WTC11 (cell line): ENCODE data around the gene NNMT. TPM values are rescaled to one million over a fixed set of nuclear protein-coding genes. Genes with fewer than 3 reads are reported as not detected.

Source experiments
- ATAC-seq: fragments of 200-7000 bp; cut with Tn5 transposase; 2 replicates; pipeline ENCODE4 v1.10.0; 2021; ENCODE audit warnings: mild to moderate bottlenecking, moderate library complexity
- CTCF ChIA-PET: fragments of 300-600 bp; sonication (Branson Sonifier 250); formaldehyde crosslinking; loops from one replicate; lab custom pipeline; 2021; ENCODE audit warnings: antibody characterized with exemption; lab: Charles Lee
- POLR2A ChIA-PET: fragments of 350-600 bp; sonication (Branson Sonifier 250); formaldehyde crosslinking; loops from one replicate; lab custom pipeline; 2021; ENCODE audit warnings: antibody characterized with exemption; lab: Charles Lee
- DNase-seq: peaks from one replicate; pipeline ENCODE4 v3.0.0; 2021; ENCODE audit warnings: low spot score
- H3K27ac Mint-ChIP-seq: 2 replicates; pipeline ENCODE4 v1.8.0; 2021; ENCODE audit warnings: mixed read lengths
- H3K27me3 Mint-ChIP-seq: 2 replicates; pipeline ENCODE4 v1.8.0; 2021; ENCODE audit warnings: low read depth, mild to moderate bottlenecking, moderate library complexity, mixed read lengths
- H3K36me3 Mint-ChIP-seq: 2 replicates; pipeline ENCODE4 v1.8.0; 2021; ENCODE audit warnings: mixed read lengths
- H3K4me1 Mint-ChIP-seq: 2 replicates; pipeline ENCODE4 v1.8.0; 2022; ENCODE audit warnings: mixed read lengths
- H3K4me3 Mint-ChIP-seq: 2 replicates; pipeline ENCODE4 v1.8.0; 2021; ENCODE audit warnings: mild to moderate bottlenecking, moderate library complexity, mixed read lengths
- H3K9me3 Mint-ChIP-seq: 2 replicates; pipeline ENCODE4 v1.8.0; 2021; ENCODE audit warnings: mixed read lengths
- FOXK1 ChIP-seq: sonication (generic); formaldehyde crosslinking; IDR thresholded peaks from 2 replicates; pipeline ENCODE4 v1.8.0; 2022; ENCODE audit warnings: mild to moderate bottlenecking, moderate library complexity, missing genetic modification reagents
- GRHL2 ChIP-seq: fragments of 250-450 bp; sonication (Bioruptor Pico); IDR thresholded peaks from 2 replicates; pipeline ENCODE4 v1.8.0; 2022; ENCODE audit warnings: mild to moderate bottlenecking, moderate library complexity; ENCODE audit not compliant: insufficient replicate concordance, severe bottlenecking
- IRF2 ChIP-seq: sonication (generic); formaldehyde crosslinking; IDR thresholded peaks from 2 replicates; pipeline ENCODE4 v1.8.0; 2022; ENCODE audit warnings: low read depth, missing genetic modification reagents, borderline replicate concordance
- NFE2L1 ChIP-seq: sonication (generic); formaldehyde crosslinking; IDR thresholded peaks from 2 replicates; pipeline ENCODE4 v1.8.1; 2023; ENCODE audit warnings: missing genetic modification reagents
- NFYB ChIP-seq: sonication (generic); formaldehyde crosslinking; conservative IDR thresholded peaks from 2 replicates; pipeline ENCODE4 v1.8.0; 2022; ENCODE audit warnings: low read depth, missing genetic modification reagents
- NR2C2 ChIP-seq: sonication (generic); formaldehyde crosslinking; IDR thresholded peaks from 2 replicates; pipeline ENCODE4 v1.8.0; 2022; ENCODE audit warnings: mild to moderate bottlenecking, missing genetic modification reagents
- OVOL2 ChIP-seq: fragments of 250-450 bp; sonication (Bioruptor Pico); IDR thresholded peaks from 2 replicates; pipeline ENCODE4 v1.9.0; 2021; ENCODE audit warnings: mild to moderate bottlenecking, borderline replicate concordance
- SMAD4 ChIP-seq: sonication (generic); formaldehyde crosslinking; IDR thresholded peaks from 2 replicates; pipeline ENCODE4 v1.8.0; 2022; ENCODE audit warnings: mild to moderate bottlenecking, missing genetic modification reagents
- ZNF219 ChIP-seq: sonication (generic); formaldehyde crosslinking; IDR thresholded peaks from 2 replicates; pipeline ENCODE4 v1.8.0; 2023; ENCODE audit warnings: missing genetic modification reagents, mild to moderate bottlenecking, borderline replicate concordance
- ZNF423 ChIP-seq: fragments of 250-450 bp; sonication (Bioruptor Pico); IDR thresholded peaks from 2 replicates; pipeline ENCODE4 v2.1.2; 2022; ENCODE audit warnings: mild to moderate bottlenecking, moderate library complexity
- total RNA-seq: library from RNA; stranded (reverse); gene quantifications from 3 replicates; pipeline ENCODE4 v1.2.3, GENCODE V29; 2021
- TF ChIP-seq, protein P1 (sequence below): sonication (generic); formaldehyde crosslinking; conservative IDR thresholded peaks from 2 replicates; pipeline ENCODE4 v1.8.1; 2023; ENCODE audit warnings: mild to moderate bottlenecking, low read depth, missing genetic modification reagents, moderate library complexity
- TF ChIP-seq, protein P2 (sequence below): sonication (generic); formaldehyde crosslinking; IDR thresholded peaks from 2 replicates; pipeline ENCODE4 v1.8.0; 2022; ENCODE audit warnings: mild to moderate bottlenecking, missing genetic modification reagents
- TF ChIP-seq, protein P3 (sequence below): fragments of 250-450 bp; sonication (Bioruptor Pico); IDR thresholded peaks from 2 replicates; pipeline ENCODE4 v2.1.2; 2022; ENCODE audit warnings: mild to moderate bottlenecking, moderate library complexity
- TF ChIP-seq, protein P4 (sequence below): sonication (generic); formaldehyde crosslinking; IDR thresholded peaks from 2 replicates; pipeline ENCODE4 v1.8.1; 2023; ENCODE audit warnings: mild to moderate bottlenecking, missing genetic modification reagents
- TF ChIP-seq, protein P5 (sequence below): sonication (generic); formaldehyde crosslinking; conservative IDR thresholded peaks from 2 replicates; pipeline ENCODE4 v1.8.1; 2022; ENCODE audit warnings: mild to moderate bottlenecking, missing genetic modification reagents
- TF ChIP-seq, protein P6 (sequence below): sonication (generic); formaldehyde crosslinking; IDR thresholded peaks from 2 replicates; pipeline ENCODE4 v1.8.0; 2023; ENCODE audit warnings: missing genetic modification reagents

The NNMT gene
- total RNA-seq, 1 experiment from 2014 or later: 0.50 TPM

DNA sequence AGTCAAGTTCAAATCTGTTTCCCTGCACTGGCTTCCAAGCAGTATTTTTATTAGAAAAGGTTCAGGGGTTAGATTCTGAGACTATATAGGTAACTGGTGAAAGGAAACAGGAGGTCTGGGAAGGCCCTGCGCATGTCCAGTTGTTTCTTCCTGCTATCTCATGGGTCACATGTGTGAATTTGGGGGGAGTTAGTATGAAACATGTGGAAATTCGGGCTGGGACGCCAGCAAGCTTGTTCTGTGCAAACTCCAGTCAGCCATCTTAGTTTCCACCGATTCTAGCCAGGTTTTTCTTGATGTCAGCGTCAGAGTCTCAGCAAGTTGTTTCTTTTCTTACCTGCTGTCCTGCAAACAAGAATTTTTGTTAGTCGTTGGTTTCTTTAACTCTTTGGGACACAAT lies 46.8 kb downstream of the NNMT start (continued):
- TF ChIP-seq, protein P1, sequence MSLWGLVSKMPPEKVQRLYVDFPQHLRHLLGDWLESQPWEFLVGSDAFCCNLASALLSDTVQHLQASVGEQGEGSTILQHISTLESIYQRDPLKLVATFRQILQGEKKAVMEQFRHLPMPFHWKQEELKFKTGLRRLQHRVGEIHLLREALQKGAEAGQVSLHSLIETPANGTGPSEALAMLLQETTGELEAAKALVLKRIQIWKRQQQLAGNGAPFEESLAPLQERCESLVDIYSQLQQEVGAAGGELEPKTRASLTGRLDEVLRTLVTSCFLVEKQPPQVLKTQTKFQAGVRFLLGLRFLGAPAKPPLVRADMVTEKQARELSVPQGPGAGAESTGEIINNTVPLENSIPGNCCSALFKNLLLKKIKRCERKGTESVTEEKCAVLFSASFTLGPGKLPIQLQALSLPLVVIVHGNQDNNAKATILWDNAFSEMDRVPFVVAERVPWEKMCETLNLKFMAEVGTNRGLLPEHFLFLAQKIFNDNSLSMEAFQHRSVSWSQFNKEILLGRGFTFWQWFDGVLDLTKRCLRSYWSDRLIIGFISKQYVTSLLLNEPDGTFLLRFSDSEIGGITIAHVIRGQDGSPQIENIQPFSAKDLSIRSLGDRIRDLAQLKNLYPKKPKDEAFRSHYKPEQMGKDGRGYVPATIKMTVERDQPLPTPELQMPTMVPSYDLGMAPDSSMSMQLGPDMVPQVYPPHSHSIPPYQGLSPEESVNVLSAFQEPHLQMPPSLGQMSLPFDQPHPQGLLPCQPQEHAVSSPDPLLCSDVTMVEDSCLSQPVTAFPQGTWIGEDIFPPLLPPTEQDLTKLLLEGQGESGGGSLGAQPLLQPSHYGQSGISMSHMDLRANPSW (CRISPR knock-in tag): no peak
- TF ChIP-seq, protein P2, sequence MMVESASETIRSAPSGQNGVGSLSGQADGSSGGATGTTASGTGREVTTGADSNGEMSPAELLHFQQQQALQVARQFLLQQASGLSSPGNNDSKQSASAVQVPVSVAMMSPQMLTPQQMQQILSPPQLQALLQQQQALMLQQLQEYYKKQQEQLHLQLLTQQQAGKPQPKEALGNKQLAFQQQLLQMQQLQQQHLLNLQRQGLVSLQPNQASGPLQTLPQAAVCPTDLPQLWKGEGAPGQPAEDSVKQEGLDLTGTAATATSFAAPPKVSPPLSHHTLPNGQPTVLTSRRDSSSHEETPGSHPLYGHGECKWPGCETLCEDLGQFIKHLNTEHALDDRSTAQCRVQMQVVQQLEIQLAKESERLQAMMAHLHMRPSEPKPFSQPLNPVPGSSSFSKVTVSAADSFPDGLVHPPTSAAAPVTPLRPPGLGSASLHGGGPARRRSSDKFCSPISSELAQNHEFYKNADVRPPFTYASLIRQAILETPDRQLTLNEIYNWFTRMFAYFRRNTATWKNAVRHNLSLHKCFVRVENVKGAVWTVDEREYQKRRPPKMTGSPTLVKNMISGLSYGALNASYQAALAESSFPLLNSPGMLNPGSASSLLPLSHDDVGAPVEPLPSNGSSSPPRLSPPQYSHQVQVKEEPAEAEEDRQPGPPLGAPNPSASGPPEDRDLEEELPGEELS (CRISPR knock-in tag): no peak
- TF ChIP-seq ZNF219 (CRISPR knock-in tag) (no peak), ZNF423 (CRISPR knock-in tag) (no peak), IRF2 (no peak), NR2C2 (CRISPR knock-in tag) (no peak), OVOL2 (CRISPR knock-in tag) (no peak), GRHL2 (CRISPR knock-in tag) (no peak), NFE2L1 (CRISPR knock-in tag) (no peak), SMAD4 (CRISPR knock-in tag) (no peak)
- TF ChIP-seq, protein P3, sequence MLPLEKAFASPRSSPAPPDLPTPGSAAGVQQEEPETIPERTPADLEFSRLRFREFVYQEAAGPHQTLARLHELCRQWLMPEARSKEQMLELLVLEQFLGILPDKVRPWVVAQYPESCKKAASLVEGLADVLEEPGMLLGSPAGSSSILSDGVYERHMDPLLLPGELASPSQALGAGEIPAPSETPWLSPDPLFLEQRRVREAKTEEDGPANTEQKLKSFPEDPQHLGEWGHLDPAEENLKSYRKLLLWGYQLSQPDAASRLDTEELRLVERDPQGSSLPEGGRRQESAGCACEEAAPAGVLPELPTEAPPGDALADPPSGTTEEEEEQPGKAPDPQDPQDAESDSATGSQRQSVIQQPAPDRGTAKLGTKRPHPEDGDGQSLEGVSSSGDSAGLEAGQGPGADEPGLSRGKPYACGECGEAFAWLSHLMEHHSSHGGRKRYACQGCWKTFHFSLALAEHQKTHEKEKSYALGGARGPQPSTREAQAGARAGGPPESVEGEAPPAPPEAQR: no peak
- TF ChIP-seq, protein P4, sequence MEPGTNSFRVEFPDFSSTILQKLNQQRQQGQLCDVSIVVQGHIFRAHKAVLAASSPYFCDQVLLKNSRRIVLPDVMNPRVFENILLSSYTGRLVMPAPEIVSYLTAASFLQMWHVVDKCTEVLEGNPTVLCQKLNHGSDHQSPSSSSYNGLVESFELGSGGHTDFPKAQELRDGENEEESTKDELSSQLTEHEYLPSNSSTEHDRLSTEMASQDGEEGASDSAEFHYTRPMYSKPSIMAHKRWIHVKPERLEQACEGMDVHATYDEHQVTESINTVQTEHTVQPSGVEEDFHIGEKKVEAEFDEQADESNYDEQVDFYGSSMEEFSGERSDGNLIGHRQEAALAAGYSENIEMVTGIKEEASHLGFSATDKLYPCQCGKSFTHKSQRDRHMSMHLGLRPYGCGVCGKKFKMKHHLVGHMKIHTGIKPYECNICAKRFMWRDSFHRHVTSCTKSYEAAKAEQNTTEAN (CRISPR knock-in tag): no peak

DNA sequence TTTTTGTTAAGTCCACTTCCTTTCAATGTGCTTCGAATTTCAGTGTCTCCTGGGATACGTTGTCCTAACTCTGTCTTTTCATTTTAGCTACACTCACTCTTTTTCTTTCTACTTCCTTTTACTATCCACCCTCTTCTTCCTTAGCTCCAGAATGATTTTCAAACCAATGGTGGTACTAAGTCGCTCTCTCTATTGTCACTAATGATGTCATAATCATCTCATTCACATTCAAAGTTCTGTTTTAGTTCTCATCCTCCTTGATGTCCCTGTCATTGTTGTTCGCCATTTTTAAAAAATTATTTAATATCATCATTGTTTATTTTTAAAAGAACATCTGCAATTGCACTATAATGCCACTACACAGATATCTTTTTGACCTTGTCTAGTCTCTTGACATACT lies 47.3 kb downstream of the NNMT start:
- Mint-ChIP-seq H3K36me3 (peaks cover 17% of the 10 kb centered on the region), H3K4me3 (no peak overlapping the region), H3K27ac (no peak overlapping the region), H3K9me3 (peaks cover 20% of the 10 kb centered on the region), H3K27me3 (no peaks in the 10 kb centered on the region; the same call in 1 of the 2 replicates), H3K4me1 (peaks cover 12% of the 10 kb centered on the region)
- TF ChIP-seq FOXK1 (CRISPR knock-in tag) (no peak), NFYB (CRISPR knock-in tag) (no peak)
- TF ChIP-seq, protein P5, sequence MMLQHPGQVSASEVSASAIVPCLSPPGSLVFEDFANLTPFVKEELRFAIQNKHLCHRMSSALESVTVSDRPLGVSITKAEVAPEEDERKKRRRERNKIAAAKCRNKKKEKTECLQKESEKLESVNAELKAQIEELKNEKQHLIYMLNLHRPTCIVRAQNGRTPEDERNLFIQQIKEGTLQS (CRISPR knock-in tag): no peak
- TF ChIP-seq, protein P6, sequence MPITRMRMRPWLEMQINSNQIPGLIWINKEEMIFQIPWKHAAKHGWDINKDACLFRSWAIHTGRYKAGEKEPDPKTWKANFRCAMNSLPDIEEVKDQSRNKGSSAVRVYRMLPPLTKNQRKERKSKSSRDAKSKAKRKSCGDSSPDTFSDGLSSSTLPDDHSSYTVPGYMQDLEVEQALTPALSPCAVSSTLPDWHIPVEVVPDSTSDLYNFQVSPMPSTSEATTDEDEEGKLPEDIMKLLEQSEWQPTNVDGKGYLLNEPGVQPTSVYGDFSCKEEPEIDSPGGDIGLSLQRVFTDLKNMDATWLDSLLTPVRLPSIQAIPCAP (CRISPR knock-in tag): no peak
- POLR2A ChIA-PET: interaction anchor here (0.7 kb wide), 1 partner anchor 167 kb away, joined by 4 read pairs; no protein-coding TSS in a partner anchor
- DNase-seq (no peak), ATAC-seq (no peak)
- CTCF ChIA-PET: no interaction called here
